Nephron progenitor cell (in vitro differentiated cells): ENCODE measurements around the gene JAK3.

ENCODE experiments used
- DNase-seq: peaks from one replicate; pipeline ENCODE4 v3.0.0; 2021
- H3K27ac Mint-ChIP-seq: 2 replicates; pipeline ENCODE4 v1.8.0; 2021; ENCODE audit warnings: mild to moderate bottlenecking, moderate library complexity, mixed read lengths
- H3K27me3 Mint-ChIP-seq: 2 replicates; pipeline ENCODE4 v1.8.0; 2021; ENCODE audit warnings: mild to moderate bottlenecking, low read depth, mixed read lengths; ENCODE audit not compliant: poor library complexity
- H3K36me3 Mint-ChIP-seq: 2 replicates; pipeline ENCODE4 v1.8.0; 2021; ENCODE audit warnings: low read depth, mixed read lengths
- H3K4me1 Mint-ChIP-seq: 2 replicates; pipeline ENCODE4 v1.8.0; 2021; ENCODE audit warnings: mixed read lengths
- H3K4me3 Mint-ChIP-seq: 2 replicates; pipeline ENCODE4 v1.8.0; 2021; ENCODE audit warnings: mild to moderate bottlenecking, moderate library complexity, mixed read lengths
- H3K9me3 Mint-ChIP-seq: 2 replicates; pipeline ENCODE4 v1.8.0; 2021; ENCODE audit warnings: mild to moderate bottlenecking, moderate library complexity, mixed read lengths
- TF ChIP-seq, protein P1 (sequence below): fragments of 200-600 bp; sonication (generic); IDR thresholded peaks from 2 replicates; pipeline ENCODE4 v1.5.0; 2021; ENCODE audit warnings: antibody characterized with exemption

Gene JAK3

GRCh38 chr19:17821190-17821589 lies 26.6 kb downstream of the JAK3 start, which contains the start of gene INSL3:
Gene INSL3, minus strand, starts transcription at chr19:17821519. Its CDS starts 13 bp downstream, at chr19:17821506.
- no peaks in the 10 kb centered on the region for H3K36me3 Mint-ChIP-seq
- no peak for DNase-seq
- TF ChIP-seq, protein P1, sequence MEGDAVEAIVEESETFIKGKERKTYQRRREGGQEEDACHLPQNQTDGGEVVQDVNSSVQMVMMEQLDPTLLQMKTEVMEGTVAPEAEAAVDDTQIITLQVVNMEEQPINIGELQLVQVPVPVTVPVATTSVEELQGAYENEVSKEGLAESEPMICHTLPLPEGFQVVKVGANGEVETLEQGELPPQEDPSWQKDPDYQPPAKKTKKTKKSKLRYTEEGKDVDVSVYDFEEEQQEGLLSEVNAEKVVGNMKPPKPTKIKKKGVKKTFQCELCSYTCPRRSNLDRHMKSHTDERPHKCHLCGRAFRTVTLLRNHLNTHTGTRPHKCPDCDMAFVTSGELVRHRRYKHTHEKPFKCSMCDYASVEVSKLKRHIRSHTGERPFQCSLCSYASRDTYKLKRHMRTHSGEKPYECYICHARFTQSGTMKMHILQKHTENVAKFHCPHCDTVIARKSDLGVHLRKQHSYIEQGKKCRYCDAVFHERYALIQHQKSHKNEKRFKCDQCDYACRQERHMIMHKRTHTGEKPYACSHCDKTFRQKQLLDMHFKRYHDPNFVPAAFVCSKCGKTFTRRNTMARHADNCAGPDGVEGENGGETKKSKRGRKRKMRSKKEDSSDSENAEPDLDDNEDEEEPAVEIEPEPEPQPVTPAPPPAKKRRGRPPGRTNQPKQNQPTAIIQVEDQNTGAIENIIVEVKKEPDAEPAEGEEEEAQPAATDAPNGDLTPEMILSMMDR: no peak
- peaks cover 17% of the 10 kb centered on the region for H3K27me3 Mint-ChIP-seq
- peaks cover 11% of the 10 kb centered on the region for H3K4me1 Mint-ChIP-seq
- H3K4me3 Mint-ChIP-seq: no peak within 1 kb of the TSS
- no peaks in the 10 kb centered on the region for H3K9me3 Mint-ChIP-seq
- no peak within 1 kb of the TSS for H3K27ac Mint-ChIP-seq

- no peaks in the 10 kb centered on the region for H3K36me3 Mint-ChIP-seq
- H3K4me3 Mint-ChIP-seq: no peak overlapping the region
- DNase-seq: no peak
- H3K27me3 Mint-ChIP-seq: peaks cover 26% of the 10 kb centered on the region
- H3K4me1 Mint-ChIP-seq: no peaks in the 10 kb centered on the region
- H3K9me3 Mint-ChIP-seq: no peaks in the 10 kb centered on the region
- no peak overlapping the region for H3K27ac Mint-ChIP-seq
- TF ChIP-seq, protein P1: no peak
Observed at GRCh38 chr19:17817668-17818363, 30.0 kb downstream of the JAK3 start.

DNA sequence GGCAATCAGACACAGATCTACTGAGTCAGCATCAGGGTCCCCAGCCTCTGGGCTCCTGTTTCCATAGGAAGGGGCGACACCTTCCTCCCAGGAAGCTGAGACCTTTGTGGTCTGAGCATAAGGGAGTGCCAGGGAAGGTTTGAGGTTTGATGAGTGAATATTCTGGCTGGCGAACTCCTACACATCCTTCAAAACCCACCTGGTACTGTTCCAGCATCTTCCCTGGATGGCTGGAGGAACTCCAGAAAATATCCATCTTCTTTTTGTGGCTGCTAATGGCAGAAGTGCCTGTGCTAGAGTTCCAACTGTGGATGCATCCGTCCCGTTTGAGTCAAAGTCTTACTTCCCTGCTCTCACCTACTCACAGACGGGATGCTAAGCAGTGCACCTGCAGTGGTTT lies 35.7 kb downstream of the JAK3 start:
- Mint-ChIP-seq H3K27ac (no peak overlapping the region), H3K4me1 (no peaks in the 10 kb centered on the region), H3K9me3 (no peaks in the 10 kb centered on the region), H3K36me3 (no peaks in the 10 kb centered on the region), H3K27me3 (peaks cover 45% of the 10 kb centered on the region), H3K4me3 (no peak overlapping the region)
- TF ChIP-seq, protein P1: no peak
- DNase-seq: no peak

DNA sequence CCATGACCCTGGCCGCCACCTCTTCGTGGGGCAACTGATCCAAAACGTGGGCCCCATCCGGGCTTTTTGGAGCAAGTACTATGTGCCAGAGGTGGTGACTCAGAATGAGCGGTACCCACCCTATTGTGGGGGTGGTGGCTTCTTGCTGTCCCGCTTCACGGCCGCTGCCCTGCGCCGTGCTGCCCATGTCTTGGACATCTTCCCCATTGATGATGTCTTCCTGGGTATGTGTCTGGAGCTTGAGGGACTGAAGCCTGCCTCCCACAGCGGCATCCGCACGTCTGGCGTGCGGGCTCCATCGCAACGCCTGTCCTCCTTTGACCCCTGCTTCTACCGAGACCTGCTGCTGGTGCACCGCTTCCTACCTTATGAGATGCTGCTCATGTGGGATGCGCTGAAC lies 36.1 kb downstream of the JAK3 start:
- Mint-ChIP-seq H3K4me3 (no peak overlapping the region), H3K9me3 (no peaks in the 10 kb centered on the region), H3K36me3 (no peaks in the 10 kb centered on the region), H3K27me3 (peaks cover 45% of the 10 kb centered on the region), H3K4me1 (no peaks in the 10 kb centered on the region), H3K27ac (no peak overlapping the region)
- no peak for DNase-seq
- TF ChIP-seq, protein P1: no peak

- Mint-ChIP-seq H3K9me3 (no peaks in the 10 kb centered on the region), H3K36me3 (no peaks in the 10 kb centered on the region), H3K27ac (no peak overlapping the region), H3K27me3 (peaks cover 47% of the 10 kb centered on the region), H3K4me1 (no peaks in the 10 kb centered on the region), H3K4me3 (no peak overlapping the region)
- TF ChIP-seq, protein P1: no peak
- DNase-seq: no peak
Observed at GRCh38 chr19:17811103-17811502, 36.7 kb downstream of the JAK3 start.

DNA sequence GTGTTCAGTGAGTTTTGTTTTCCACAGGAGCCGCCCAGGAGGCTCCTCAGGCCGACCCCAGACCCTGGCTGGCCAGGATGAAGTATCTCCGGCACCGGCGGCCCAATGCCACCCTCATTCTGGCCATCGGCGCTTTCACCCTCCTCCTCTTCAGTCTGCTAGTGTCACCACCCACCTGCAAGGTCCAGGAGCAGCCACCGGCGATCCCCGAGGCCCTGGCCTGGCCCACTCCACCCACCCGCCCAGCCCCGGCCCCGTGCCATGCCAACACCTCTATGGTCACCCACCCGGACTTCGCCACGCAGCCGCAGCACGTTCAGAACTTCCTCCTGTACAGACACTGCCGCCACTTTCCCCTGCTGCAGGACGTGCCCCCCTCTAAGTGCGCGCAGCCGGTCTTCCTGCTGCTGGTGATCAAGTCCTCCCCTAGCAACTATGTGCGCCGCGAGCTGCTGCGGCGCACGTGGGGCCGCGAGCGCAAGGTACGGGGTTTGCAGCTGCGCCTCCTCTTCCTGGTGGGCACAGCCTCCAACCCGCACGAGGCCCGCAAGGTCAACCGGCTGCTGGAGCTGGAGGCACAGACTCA lies 40.0 kb downstream of the JAK3 start:
- Mint-ChIP-seq H3K4me1 (no peaks in the 10 kb centered on the region), H3K9me3 (no peaks in the 10 kb centered on the region), H3K4me3 (no peak overlapping the region), H3K27me3 (peaks cover 49% of the 10 kb centered on the region), H3K27ac (no peak overlapping the region), H3K36me3 (no peaks in the 10 kb centered on the region)
- no peak for DNase-seq
- TF ChIP-seq, protein P1: no peak
